ENCODE measurements around the gene POU6F1.
A peak's percentile ranks its signal among the peaks of the same experiment; 100 is the strongest.

The POU6F1 gene

GRCh38 chr12:51197736-51198567, 19.9 kb downstream of the POU6F1 start:
- DNase-seq, result no peak

DNA sequence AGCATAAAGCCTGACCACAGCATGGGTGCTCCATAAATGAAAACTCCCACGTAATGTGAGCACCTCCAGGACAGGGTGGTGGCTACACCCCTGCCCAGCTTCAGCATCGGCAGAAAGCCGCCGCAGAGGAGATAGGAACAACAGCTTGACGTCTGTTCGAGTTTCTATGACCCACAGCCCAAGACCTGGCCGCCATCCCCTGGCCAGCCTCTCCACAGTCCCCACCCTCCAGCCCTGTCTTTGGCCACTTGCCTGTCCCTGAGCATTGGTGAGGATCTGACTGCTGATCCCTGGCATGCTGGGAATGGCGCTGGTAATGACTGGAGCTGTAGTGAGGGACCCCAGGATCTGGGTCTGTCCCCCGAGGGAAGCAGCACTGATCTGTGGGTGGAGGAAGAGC, 21.3 kb downstream of the POU6F1 start:
- no peak for DNase-seq

GRCh38 chr12:51195841-51196240, 22.0 kb downstream of the POU6F1 start:
- no peak for DNase-seq

GRCh38 chr12:51192284-51192671, 25.6 kb downstream of the POU6F1 start:
- DNase-seq, result no peak

DNA sequence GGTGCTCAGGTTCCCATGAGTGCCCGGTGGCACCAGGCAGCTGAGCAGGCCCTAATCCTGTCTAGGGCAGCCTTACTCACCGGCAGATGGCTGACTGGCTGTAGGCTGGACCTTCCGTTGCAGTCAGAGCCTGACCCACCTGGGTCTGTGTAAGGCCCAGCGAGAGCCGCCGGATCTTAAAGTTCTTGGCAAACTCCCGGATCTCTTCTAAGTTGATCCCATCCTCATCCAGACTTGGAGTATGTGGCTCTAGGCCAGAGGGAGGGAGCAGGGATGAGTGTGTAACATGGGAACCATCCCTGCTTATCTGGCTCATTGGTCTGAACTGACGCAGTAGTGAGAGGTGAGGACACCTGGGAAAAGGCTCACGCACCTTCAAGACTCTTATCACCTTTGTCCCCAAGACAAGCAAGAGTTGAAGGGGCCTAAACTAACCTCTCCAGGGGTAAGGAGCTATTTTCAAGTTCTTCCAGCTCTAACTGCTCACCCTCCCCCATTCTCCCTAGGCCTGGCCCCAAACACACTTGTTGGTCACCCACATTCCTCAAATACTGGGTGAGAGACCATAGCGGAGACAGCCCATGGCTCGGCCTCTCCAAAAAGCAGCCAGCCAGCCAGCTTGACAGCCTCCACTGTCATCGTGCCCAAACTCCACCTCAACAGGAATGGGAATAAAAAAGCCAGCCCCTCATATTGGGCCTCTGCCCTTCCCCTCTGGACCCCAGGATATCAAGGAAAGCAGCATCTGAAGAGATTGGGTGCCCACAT, 26.2 kb downstream of the POU6F1 start:
- DNase-seq, result no peak

GRCh38 chr12:51190820-51191219, 27.0 kb downstream of the POU6F1 start:
- no peak for DNase-seq

GRCh38 chr12:51189790-51190355, 28.0 kb downstream of the POU6F1 start:
- DNase-seq, result no peak

- no peak for DNase-seq
These were observed 29.4 kb downstream of the POU6F1 start for GRCh38 chr12:51188359-51189051.

DNA sequence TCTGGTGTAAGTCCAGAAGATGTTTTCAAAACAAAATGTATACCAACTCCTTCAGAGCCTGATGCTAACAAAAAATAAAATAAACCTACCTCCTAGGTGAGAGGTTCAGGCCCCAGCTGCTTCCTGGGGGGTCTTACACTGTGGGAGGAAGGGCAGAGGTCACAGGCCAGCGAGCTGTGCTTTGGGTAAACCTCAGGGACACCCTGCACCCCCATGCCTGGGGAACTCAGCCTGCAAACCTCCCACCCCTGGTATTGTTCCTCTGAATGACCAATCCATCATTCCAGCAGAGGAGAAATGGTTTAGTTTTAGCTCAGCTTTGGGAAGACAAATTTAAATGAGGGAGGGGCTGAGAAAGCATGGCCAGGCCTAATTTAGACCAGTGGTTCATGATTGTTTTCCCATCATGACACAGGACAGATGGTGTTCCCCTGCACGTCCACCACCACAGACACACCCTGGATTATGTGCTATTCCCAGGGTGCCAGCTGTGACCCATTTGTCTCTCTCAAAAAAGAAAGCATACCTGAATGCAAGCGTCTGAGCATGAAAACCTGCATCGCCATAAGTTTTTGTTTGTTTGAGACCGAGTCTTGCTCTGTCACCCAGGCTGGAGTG, 30.4 kb downstream of the POU6F1 start:
- DNase-seq, result no peak

DNA sequence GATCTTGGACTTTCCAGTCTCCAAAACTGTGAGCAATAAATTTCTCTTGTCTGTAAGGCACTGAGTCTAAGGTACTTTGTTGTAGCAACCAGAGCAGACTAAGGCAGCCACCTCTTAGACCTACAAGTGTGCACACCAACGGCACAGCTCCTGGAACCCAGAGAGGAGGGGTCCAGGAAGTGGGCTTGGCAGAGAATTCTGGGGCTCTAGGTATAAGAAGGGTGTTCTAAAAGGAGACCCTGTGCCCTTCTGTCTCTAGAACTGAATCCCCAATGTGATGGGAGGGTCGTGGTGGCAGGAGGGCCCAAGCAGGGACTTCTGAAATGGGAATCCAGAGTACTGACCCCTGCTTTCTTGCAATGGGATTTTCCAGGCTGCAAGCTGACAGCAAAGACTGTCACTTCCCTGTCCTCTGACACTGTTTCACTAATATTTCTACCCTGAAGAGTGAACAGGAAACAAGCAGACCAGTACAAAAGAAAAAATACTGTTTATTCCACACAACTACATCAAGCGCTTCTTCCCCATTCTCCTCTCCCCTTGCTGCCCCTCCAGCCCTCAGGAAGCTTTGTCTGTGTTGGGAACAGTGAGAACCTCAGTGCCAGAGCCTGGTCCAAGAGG, 31.3 kb downstream of the POU6F1 start:
- no peak for DNase-seq

DNA sequence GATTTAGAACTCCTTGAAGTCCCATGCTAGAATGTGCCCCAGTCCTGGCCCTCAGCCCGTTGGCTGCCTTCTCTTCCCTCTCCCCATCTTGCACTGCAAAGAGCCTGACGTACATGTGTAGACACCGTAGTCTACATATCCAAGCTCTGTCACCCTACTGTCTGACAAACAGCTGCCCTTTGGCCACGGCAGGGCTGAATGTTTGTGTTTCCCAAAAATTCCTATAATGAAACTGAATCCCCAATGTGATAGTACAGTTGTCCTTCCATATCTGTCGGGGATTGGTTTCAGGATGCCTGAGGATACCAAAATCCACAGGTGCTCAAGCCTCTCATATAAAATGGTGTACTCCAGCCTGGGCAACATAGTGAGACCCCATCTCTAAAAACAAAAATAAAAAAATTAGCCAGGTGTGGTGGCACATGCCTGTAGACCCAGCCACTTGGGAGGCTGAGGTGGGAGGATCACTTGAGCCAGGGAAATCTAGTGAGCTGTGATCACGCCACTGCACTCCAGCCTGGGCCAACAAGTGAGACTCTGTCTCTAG, 32.6 kb downstream of the POU6F1 start:
- no peak for DNase-seq

DNA sequence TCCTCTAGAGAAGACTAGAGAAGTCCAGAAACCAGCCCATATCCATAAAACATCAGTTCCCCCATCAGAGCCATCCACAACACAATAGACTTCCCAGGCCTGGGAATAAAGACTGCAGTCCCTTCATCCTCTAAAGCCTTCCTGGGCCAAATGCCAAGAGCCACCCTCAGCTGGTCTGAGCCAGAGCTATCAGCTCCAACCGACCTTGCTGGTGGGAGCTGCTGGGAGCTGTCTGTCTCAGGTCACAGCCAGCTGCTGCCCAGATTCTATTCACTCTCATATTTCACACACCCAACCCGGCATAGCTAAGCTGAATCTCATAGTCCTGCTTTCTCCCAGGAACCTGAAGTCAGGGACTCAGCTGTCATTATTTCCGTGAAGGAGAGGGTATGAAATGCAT, 34.0 kb downstream of the POU6F1 start:
- no peak for DNase-seq

GRCh38 chr12:51183349-51183748, 34.5 kb downstream of the POU6F1 start:
- no peak for DNase-seq

DNA sequence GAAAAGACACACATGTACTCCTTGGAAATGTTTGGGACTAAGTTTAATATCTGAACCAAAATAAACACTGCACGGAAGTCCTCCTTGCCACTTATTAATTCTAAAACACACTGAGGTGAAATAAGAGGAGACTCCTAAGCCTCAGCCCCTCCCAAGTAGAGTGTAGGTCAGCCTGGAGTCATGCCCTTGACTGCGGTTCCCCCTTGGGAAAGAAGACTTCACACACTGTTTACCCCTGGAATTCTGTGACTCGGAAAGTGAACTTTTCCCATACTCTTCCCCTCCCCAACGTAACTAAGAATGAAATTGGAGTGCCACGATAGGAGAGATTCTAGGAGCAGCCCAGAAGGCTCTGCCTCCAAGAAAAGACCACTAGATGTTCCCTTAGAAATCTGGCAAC, 36.3 kb downstream of the POU6F1 start:
- DNase-seq, result no peak

- no peak for DNase-seq
These were observed 40.0 kb downstream of the POU6F1 start for GRCh38 chr12:51177897-51178296.

DNA sequence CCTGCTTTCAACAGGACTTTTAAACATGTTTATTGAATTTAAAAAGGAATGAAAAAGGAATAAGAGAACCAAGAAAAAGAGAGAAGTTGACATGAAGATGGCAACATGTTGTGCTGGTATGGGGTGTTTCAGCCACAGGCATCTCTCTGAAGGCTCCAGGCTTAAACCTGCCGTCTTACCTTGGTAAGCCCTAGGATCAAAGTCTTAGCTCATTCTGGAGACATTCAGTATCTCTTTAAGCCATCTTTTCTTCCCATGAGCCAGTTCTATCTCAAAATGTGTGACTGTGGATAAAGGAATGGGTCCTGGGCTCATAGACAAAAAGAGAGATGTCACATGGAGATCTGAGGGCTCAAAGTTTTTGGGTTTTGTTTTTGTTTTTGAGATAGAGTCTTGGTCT, 43.4 kb downstream of the POU6F1 start:
- DNase-seq, result no peak

- peak; percentile 89 to 93 for DNase-seq
These were observed 45.1 kb downstream of the POU6F1 start, which contains the start of gene TFCP2 for GRCh38 chr12:51172515-51173431. TFCP2 (minus strand) TSS chr12:51173135; CDS start chr12:51172422, 713 bp downstream.

DNA sequence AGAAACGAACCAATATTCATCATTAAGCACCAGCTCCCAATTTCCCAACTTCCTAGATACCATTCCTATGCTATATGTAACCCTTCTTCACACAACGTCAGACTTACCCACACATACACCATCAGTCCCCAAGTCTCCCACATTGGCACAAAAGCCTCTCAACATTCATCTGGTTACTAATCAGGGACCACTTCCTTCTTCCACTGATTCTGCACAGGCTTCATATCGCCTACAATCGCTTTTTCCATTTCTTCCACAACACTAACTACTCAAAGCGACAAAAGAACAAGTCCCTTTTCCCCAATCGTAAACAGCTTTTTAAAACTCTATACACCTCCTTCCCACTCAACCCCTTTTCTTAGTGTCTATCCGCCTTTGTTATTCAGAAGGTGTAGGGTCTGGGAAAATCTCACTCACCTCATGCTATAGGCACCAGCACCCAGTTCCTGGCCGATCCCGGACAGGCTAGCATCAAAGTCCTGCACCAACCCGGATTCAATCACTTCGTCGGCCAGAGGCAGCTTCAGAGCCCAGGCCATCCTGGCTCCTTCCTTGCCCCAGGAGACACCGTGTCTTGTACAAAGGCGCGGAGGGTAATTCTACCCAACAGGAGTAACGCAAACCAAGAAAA, 45.9 kb downstream of the POU6F1 start:
- peak; percentile 20 to 32 for DNase-seq

DNA sequence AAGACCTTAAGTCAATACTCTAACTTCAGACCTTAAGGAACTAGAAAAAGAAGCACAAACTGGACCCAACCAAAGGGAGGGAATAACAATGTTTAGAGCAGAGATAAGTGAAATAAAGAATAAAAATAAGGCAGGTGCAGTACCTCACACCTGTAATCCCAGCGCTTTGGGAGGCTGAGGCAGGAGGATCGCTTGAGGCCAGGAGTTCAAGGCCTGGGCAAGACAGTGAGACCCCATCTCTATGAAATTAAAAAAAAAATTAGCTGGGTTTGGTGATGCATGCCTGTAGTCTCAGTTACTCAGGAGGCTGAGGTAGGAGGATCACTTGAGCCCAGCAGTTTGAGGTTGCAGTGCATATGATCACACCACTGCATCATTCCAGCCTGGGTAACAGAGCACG, 54.1 kb downstream of the POU6F1 start:
- DNase-seq, result no peak

- DNase-seq, result no peak
These were observed 55.6 kb downstream of the POU6F1 start for GRCh38 chr12:51162217-51162616.
